GM21717 (cell line): Measurements from ENCODE around the gene KIAA1191.
"Not testable (repeated sequence)": the region's sequence is repeated elsewhere in the genome, so short reads cannot be mapped to it uniquely, and the experiment has no call there.

ENCODE experiments used
- ATAC-seq: cut with Tn5 transposase; IDR thresholded peaks from one replicate; pipeline ENCODE4 v1.9.1; 2021; ENCODE audit warnings: mild to moderate bottlenecking, moderate library complexity; ENCODE audit not compliant: unreplicated experiment

Gene KIAA1191

GRCh38 chr5:176319827-176320554 is 41.6 kb downstream of the KIAA1191 start:
- no peak for ATAC-seq

- ATAC-seq = no peak
Measured at GRCh38 chr5:176317534-176318374, 43.8 kb downstream of the KIAA1191 start.

GRCh38 chr5:176305356-176305755 is 56.2 kb downstream of the KIAA1191 start:
- ATAC-seq = not testable (repeated sequence)
